ENCODE measurements around the gene BICD1. TPM values are rescaled to one million over a fixed set of nuclear protein-coding genes. Genes with fewer than 3 reads are reported as not detected.

The BICD1 gene
- polyA plus RNA-seq, 2 of the 4 experiments (the other 2 are of a cell fraction): 13.0 to 24.3 TPM

DNA sequence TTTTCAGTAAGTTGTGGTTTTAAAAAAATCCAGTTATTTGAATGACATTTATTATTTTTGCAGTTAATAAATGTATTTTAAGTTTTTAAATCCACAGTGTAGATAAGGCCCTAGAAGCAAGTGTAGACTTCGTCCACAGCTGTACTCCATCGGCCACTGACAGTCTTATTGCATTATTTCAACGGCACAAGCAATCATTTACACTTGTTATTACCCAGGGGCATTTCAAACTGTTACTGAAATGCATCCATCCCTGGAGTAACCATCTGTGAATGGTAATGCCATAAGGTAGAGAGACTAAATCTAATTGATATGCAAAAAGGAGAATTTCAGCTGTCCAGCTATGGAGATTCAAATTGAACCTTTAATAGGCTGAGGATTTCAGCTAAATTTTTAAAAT is 48.4 kb downstream of the BICD1 start (continued):
- TF ChIP-seq RFX5 (IDR thresholded peaks at IDR 0.05): no peak

DNA sequence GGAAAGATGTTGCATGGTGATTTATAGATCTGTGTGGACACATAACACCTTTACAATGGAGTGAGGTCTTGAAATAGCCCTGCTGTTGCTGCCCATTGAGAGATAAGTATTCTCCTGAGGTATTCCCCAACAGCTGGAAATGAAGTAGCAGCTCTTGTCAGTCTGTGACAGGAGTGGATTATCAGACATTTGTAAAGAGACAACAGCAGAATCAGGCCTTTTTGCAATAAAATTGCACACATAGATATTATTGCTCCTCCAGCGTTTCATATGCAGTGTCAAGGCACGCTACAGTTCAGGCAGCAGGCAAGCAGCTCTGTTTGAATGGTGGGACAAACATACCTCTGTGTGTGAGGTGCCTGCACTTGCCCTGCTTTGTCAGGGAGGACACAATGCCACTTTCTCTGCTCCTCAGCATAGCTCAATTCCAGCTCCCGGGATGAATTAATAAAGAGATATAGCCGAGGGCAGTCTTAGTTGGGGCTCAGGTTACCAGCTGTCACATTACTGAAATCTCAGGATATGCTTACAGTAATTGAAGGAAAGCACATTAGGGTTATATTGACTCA is 49.4 kb downstream of the BICD1 start:
- ATAC-seq: no peak
- H3K4me3 ChIP-seq: no peak overlapping the region
- CTCF ChIA-PET: interaction anchor here (0.7 to 1.7 kb wide), 5 partner anchors 9 to 503 kb away, joined by 3 read pairs; no protein-coding TSS in a partner anchor
- no peaks in the 10 kb centered on the region for H3K4me1 ChIP-seq
- WGBS (ENCODE audit: missing lambda C conversion rate): 66% methylated on average over 4 of the region's 4 CpGs
- H3K4me2 ChIP-seq: no peak overlapping the region
- H3K9me3 ChIP-seq: no peaks in the 10 kb centered on the region
- TF ChIP-seq, protein P1, sequence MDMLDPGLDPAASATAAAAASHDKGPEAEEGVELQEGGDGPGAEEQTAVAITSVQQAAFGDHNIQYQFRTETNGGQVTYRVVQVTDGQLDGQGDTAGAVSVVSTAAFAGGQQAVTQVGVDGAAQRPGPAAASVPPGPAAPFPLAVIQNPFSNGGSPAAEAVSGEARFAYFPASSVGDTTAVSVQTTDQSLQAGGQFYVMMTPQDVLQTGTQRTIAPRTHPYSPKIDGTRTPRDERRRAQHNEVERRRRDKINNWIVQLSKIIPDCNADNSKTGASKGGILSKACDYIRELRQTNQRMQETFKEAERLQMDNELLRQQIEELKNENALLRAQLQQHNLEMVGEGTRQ (IDR thresholded peaks at IDR 0.05): no peak
- TF ChIP-seq JUNB (IDR thresholded peaks at IDR 0.05) (no peak), SMC3 (IDR thresholded peaks at IDR 0.05) (no peak), FOSB (CRISPR knock-in tag; IDR thresholded peaks at IDR 0.05) (no peak), RARB (CRISPR knock-in tag; IDR thresholded peaks at IDR 0.05) (no peak), PHF8 (IDR thresholded peaks at IDR 0.05; ENCODE audit: borderline replicate concordance, low read depth) (no peak)
- TF ChIP-seq, protein P2, sequence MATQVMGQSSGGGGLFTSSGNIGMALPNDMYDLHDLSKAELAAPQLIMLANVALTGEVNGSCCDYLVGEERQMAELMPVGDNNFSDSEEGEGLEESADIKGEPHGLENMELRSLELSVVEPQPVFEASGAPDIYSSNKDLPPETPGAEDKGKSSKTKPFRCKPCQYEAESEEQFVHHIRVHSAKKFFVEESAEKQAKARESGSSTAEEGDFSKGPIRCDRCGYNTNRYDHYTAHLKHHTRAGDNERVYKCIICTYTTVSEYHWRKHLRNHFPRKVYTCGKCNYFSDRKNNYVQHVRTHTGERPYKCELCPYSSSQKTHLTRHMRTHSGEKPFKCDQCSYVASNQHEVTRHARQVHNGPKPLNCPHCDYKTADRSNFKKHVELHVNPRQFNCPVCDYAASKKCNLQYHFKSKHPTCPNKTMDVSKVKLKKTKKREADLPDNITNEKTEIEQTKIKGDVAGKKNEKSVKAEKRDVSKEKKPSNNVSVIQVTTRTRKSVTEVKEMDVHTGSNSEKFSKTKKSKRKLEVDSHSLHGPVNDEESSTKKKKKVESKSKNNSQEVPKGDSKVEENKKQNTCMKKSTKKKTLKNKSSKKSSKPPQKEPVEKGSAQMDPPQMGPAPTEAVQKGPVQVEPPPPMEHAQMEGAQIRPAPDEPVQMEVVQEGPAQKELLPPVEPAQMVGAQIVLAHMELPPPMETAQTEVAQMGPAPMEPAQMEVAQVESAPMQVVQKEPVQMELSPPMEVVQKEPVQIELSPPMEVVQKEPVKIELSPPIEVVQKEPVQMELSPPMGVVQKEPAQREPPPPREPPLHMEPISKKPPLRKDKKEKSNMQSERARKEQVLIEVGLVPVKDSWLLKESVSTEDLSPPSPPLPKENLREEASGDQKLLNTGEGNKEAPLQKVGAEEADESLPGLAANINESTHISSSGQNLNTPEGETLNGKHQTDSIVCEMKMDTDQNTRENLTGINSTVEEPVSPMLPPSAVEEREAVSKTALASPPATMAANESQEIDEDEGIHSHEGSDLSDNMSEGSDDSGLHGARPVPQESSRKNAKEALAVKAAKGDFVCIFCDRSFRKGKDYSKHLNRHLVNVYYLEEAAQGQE (IDR thresholded peaks at IDR 0.05): no peak
- no peak overlapping the region for H3K27ac ChIP-seq
- POLR2A ChIA-PET: interaction anchor here (0.6 kb wide), 1 partner anchor 407 kb away, joined by 3 read pairs; no protein-coding TSS in a partner anchor
- no peak for FAIRE-seq
- no peak for DNase-seq (ENCODE audit: low read depth in 1 of 2, low spot score in 1 of 2)

DNA sequence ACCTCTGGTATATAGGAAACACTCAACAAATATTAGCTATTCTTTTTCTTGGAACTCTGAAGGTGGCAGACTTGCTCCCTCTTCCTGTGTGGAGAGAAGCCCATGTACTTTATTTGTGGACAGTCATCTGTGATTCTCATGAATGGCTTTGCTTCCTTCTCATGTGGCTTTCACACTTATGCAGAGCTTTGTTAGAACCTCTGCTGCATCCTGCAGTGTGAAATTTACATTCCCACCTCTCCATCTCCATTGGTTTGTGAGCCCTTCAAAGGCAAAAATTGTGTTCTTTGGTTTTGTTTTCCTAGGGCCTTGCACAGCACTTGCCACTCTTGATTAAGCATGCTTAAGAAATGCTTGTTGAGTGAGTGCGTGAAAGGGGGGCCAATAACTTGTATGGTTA is 51.9 kb downstream of the BICD1 start:
- 96% methylated on average over 1 of the region's 1 CpG for WGBS (ENCODE audit: missing lambda C conversion rate)
- no peaks in the 10 kb centered on the region for H3K9me3 ChIP-seq
- TF ChIP-seq KDM5A (IDR thresholded peaks at IDR 0.05) (no peak), SREBF2 (IDR thresholded peaks at IDR 0.05) (no peak), RARB (CRISPR knock-in tag; IDR thresholded peaks at IDR 0.05) (no peak)
- TF ChIP-seq, protein P1 (IDR thresholded peaks at IDR 0.05): no peak
- H3K4me1 ChIP-seq: no peaks in the 10 kb centered on the region; the same call in 2 of the 3 replicates
- DNase-seq (ENCODE audit: low read depth in 1 of 2, low spot score in 1 of 2) (no peak), FAIRE-seq (no peak), ATAC-seq (no peak)
- no peak overlapping the region for H3K27ac ChIP-seq
- POLR2A ChIA-PET: no interaction called here
- no peak overlapping the region for H3K4me3 ChIP-seq
- CTCF ChIA-PET: no interaction called here
- no peak overlapping the region for H3K4me2 ChIP-seq

DNA sequence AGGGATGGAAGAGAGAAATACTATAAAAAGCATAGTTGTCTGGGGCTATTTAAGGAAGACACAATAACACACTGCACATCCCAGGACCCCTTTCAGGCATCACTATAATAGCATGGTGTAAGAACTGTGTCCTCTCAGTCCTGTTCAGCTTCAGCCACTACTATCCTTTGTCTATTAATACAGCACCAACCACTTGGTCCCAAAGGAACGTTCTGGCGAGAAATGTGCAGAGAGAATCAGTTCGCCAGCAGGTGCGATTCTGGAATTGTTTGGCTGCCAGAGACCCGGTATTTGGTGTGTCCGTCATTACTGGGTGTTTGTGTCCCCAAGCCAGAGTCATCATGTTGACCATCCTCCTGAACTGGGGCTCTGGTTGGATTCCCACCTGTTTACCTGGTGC is 52.7 kb downstream of the BICD1 start:
- FAIRE-seq: no peak
- Histone ChIP-seq H3K4me2 (no peak overlapping the region), H3K9me3 (no peaks in the 10 kb centered on the region), H3K27ac (no peak overlapping the region), H3K4me1 (no peaks in the 10 kb centered on the region; the same call in 2 of the 3 replicates), H3K4me3 (no peak overlapping the region)
- no peak for DNase-seq (ENCODE audit: low read depth in 1 of 2, low spot score in 1 of 2)
- TF ChIP-seq, protein P2 (IDR thresholded peaks at IDR 0.05): no peak
- TF ChIP-seq JUNB (IDR thresholded peaks at IDR 0.05) (no peak), ESRRA (IDR thresholded peaks at IDR 0.05; ENCODE audit: borderline replicate concordance, low read length) (no peak), NPAS2 (CRISPR knock-in tag; IDR thresholded peaks at IDR 0.05; ENCODE audit: borderline replicate concordance) (no peak), RNF2 (IDR thresholded peaks at IDR 0.05; ENCODE audit: borderline replicate concordance, low read depth) (no peak)
- WGBS (ENCODE audit: missing lambda C conversion rate): 94% methylated on average over 6 of the region's 6 CpGs
- no peak for ATAC-seq
- CTCF ChIA-PET: interaction anchor here (0.7 kb wide), 1 partner anchor 57 kb away, joined by 3 read pairs; no protein-coding TSS in a partner anchor
- POLR2A ChIA-PET: no interaction called here
